ENCODE results near the gene MTR.

Gene MTR

GRCh38 chr1:236870721-236871120 lies 75.6 kb downstream of the MTR start:
- H3K36me3 ChIP-seq (ENCODE audit: control insufficient read depth in 2 of 2, insufficient read depth in 2 of 2, low read length in 2 of 2): peaks cover 14 to 25% of the 10 kb centered on the region in 2 donors
- H3K27ac ChIP-seq (ENCODE audit: low read depth in 2 of 2, low read length in 2 of 2): no peak overlapping the region

GRCh38 chr1:236872075-236872666 lies 77.1 kb downstream of the MTR start:
- Histone ChIP-seq H3K36me3 (ENCODE audit: control insufficient read depth in 2 of 2, insufficient read depth in 2 of 2, low read length in 2 of 2) (peaks cover 15 to 17% of the 10 kb centered on the region in 2 donors), H3K9me3 (ENCODE audit: control insufficient read depth in 2 of 2, low read length in 2 of 2) (no peaks in the 10 kb centered on the region), H3K27me3 (ENCODE audit: control insufficient read depth in 2 of 2, insufficient read depth in 2 of 2, low read length in 2 of 2) (no peaks in the 10 kb centered on the region), H3K4me3 (ENCODE audit: low read length in 2 of 2) (no peak overlapping the region), H3K27ac (ENCODE audit: low read depth in 2 of 2, low read length in 2 of 2) (no peak overlapping the region), H3K9ac (ENCODE audit: low read depth in 1 of 2, low read length in 2 of 2) (no peak overlapping the region), H3K4me1 (ENCODE audit: control insufficient read depth in 2 of 2, insufficient read depth in 2 of 2, low read length in 2 of 2) (no peaks in the 10 kb centered on the region)

More at GRCh38 chr1:236870721-236871120, 75.6 kb downstream of the MTR start:
- H3K4me3 ChIP-seq (ENCODE audit: low read length in 2 of 2): no peak overlapping the region
- no peaks in the 10 kb centered on the region for H3K9me3 ChIP-seq (ENCODE audit: control insufficient read depth in 2 of 2, low read length in 2 of 2)
- no peaks in the 10 kb centered on the region for H3K27me3 ChIP-seq (ENCODE audit: control insufficient read depth in 2 of 2, insufficient read depth in 2 of 2, low read length in 2 of 2)
- H3K9ac ChIP-seq (ENCODE audit: low read depth in 1 of 2, low read length in 2 of 2): no peak overlapping the region
- H3K4me1 ChIP-seq (ENCODE audit: control insufficient read depth in 2 of 2, insufficient read depth in 2 of 2, low read length in 2 of 2): no peaks in the 10 kb centered on the region

GRCh38 chr1:236875975-236876374 lies 80.9 kb downstream of the MTR start:
- no peak overlapping the region for H3K27ac ChIP-seq (ENCODE audit: low read depth in 2 of 2, low read length in 2 of 2)
- peaks cover 15 to 18% of the 10 kb centered on the region in 2 donors for H3K36me3 ChIP-seq (ENCODE audit: control insufficient read depth in 2 of 2, insufficient read depth in 2 of 2, low read length in 2 of 2)

GRCh38 chr1:236877661-236878060 lies 82.6 kb downstream of the MTR start:
- Histone ChIP-seq H3K27me3 (ENCODE audit: control insufficient read depth in 2 of 2, insufficient read depth in 2 of 2, low read length in 2 of 2) (no peaks in the 10 kb centered on the region), H3K27ac (ENCODE audit: low read depth in 2 of 2, low read length in 2 of 2) (no peak overlapping the region), H3K4me3 (ENCODE audit: low read length in 2 of 2) (no peak overlapping the region), H3K4me1 (ENCODE audit: control insufficient read depth in 2 of 2, insufficient read depth in 2 of 2, low read length in 2 of 2) (no peaks in the 10 kb centered on the region), H3K9me3 (ENCODE audit: control insufficient read depth in 2 of 2, low read length in 2 of 2) (no peaks in the 10 kb centered on the region), H3K36me3 (ENCODE audit: control insufficient read depth in 2 of 2, insufficient read depth in 2 of 2, low read length in 2 of 2) (peaks cover 13 to 19% of the 10 kb centered on the region in 2 donors), H3K9ac (ENCODE audit: low read depth in 1 of 2, low read length in 2 of 2) (no peak overlapping the region)

More at GRCh38 chr1:236875975-236876374, 80.9 kb downstream of the MTR start:
- Histone ChIP-seq H3K4me3 (ENCODE audit: low read length in 2 of 2) (no peak overlapping the region), H3K9me3 (ENCODE audit: control insufficient read depth in 2 of 2, low read length in 2 of 2) (no peaks in the 10 kb centered on the region), H3K4me1 (ENCODE audit: control insufficient read depth in 2 of 2, insufficient read depth in 2 of 2, low read length in 2 of 2) (no peaks in the 10 kb centered on the region), H3K9ac (ENCODE audit: low read depth in 1 of 2, low read length in 2 of 2) (no peak overlapping the region), H3K27me3 (ENCODE audit: control insufficient read depth in 2 of 2, insufficient read depth in 2 of 2, low read length in 2 of 2) (no peaks in the 10 kb centered on the region)

- Histone ChIP-seq H3K36me3 (ENCODE audit: control insufficient read depth in 2 of 2, insufficient read depth in 2 of 2, low read length in 2 of 2) (peaks cover 11 to 15% of the 10 kb centered on the region in 2 donors), H3K4me1 (ENCODE audit: control insufficient read depth in 2 of 2, insufficient read depth in 2 of 2, low read length in 2 of 2) (no peaks in the 10 kb centered on the region), H3K9ac (ENCODE audit: low read depth in 1 of 2, low read length in 2 of 2) (no peak overlapping the region)
Observed at GRCh38 chr1:236880209-236880608, 85.1 kb downstream of the MTR start.

GRCh38 chr1:236882678-236883077 lies 87.6 kb downstream of the MTR start:
- peaks cover 21 to 29% of the 10 kb centered on the region in 2 donors for H3K36me3 ChIP-seq (ENCODE audit: control insufficient read depth in 2 of 2, insufficient read depth in 2 of 2, low read length in 2 of 2)
- H3K27me3 ChIP-seq (ENCODE audit: control insufficient read depth in 2 of 2, insufficient read depth in 2 of 2, low read length in 2 of 2): no peaks in the 10 kb centered on the region
- H3K4me1 ChIP-seq (ENCODE audit: control insufficient read depth in 2 of 2, insufficient read depth in 2 of 2, low read length in 2 of 2): no peaks in the 10 kb centered on the region
- H3K9me3 ChIP-seq (ENCODE audit: control insufficient read depth in 2 of 2, low read length in 2 of 2): no peaks in the 10 kb centered on the region
- no peak overlapping the region for H3K9ac ChIP-seq (ENCODE audit: low read depth in 1 of 2, low read length in 2 of 2)
- no peak overlapping the region for H3K4me3 ChIP-seq (ENCODE audit: low read length in 2 of 2)
- H3K27ac ChIP-seq (ENCODE audit: low read depth in 2 of 2, low read length in 2 of 2): no peak overlapping the region

More at GRCh38 chr1:236880209-236880608, 85.1 kb downstream of the MTR start:
- H3K9me3 ChIP-seq (ENCODE audit: control insufficient read depth in 2 of 2, low read length in 2 of 2): no peaks in the 10 kb centered on the region
- H3K4me3 ChIP-seq (ENCODE audit: low read length in 2 of 2): no peak overlapping the region
- H3K27ac ChIP-seq (ENCODE audit: low read depth in 2 of 2, low read length in 2 of 2): no peak overlapping the region
- H3K27me3 ChIP-seq (ENCODE audit: control insufficient read depth in 2 of 2, insufficient read depth in 2 of 2, low read length in 2 of 2): no peaks in the 10 kb centered on the region

- Histone ChIP-seq H3K36me3 (ENCODE audit: control insufficient read depth in 2 of 2, insufficient read depth in 2 of 2, low read length in 2 of 2) (peaks cover 29 to 45% of the 10 kb centered on the region in 2 donors), H3K27ac (ENCODE audit: low read depth in 2 of 2, low read length in 2 of 2) (no peak overlapping the region), H3K9me3 (ENCODE audit: control insufficient read depth in 2 of 2, low read length in 2 of 2) (no peaks in the 10 kb centered on the region), H3K27me3 (ENCODE audit: control insufficient read depth in 2 of 2, insufficient read depth in 2 of 2, low read length in 2 of 2) (no peaks in the 10 kb centered on the region), H3K9ac (ENCODE audit: low read depth in 1 of 2, low read length in 2 of 2) (no peak overlapping the region), H3K4me3 (ENCODE audit: low read length in 2 of 2) (no peak overlapping the region), H3K4me1 (ENCODE audit: control insufficient read depth in 2 of 2, insufficient read depth in 2 of 2, low read length in 2 of 2) (no peaks in the 10 kb centered on the region)
Observed at GRCh38 chr1:236886199-236886598, 91.1 kb downstream of the MTR start.

GRCh38 chr1:236887081-236887480 lies 92.0 kb downstream of the MTR start:
- H3K9ac ChIP-seq (ENCODE audit: low read depth in 1 of 2, low read length in 2 of 2): no peak overlapping the region
- no peaks in the 10 kb centered on the region for H3K4me1 ChIP-seq (ENCODE audit: control insufficient read depth in 2 of 2, insufficient read depth in 2 of 2, low read length in 2 of 2)
- no peak overlapping the region for H3K27ac ChIP-seq (ENCODE audit: low read depth in 2 of 2, low read length in 2 of 2)
- H3K9me3 ChIP-seq (ENCODE audit: control insufficient read depth in 2 of 2, low read length in 2 of 2): no peaks in the 10 kb centered on the region
- H3K27me3 ChIP-seq (ENCODE audit: control insufficient read depth in 2 of 2, insufficient read depth in 2 of 2, low read length in 2 of 2): no peaks in the 10 kb centered on the region
- H3K4me3 ChIP-seq (ENCODE audit: low read length in 2 of 2): no peak overlapping the region
- H3K36me3 ChIP-seq (ENCODE audit: control insufficient read depth in 2 of 2, insufficient read depth in 2 of 2, low read length in 2 of 2): peaks cover 31 to 54% of the 10 kb centered on the region in 2 donors

GRCh38 chr1:236888126-236888525 lies 93.0 kb downstream of the MTR start:
- H3K9me3 ChIP-seq (ENCODE audit: control insufficient read depth in 2 of 2, low read length in 2 of 2): no peaks in the 10 kb centered on the region
- H3K27me3 ChIP-seq (ENCODE audit: control insufficient read depth in 2 of 2, insufficient read depth in 2 of 2, low read length in 2 of 2): no peaks in the 10 kb centered on the region
- H3K9ac ChIP-seq (ENCODE audit: low read depth in 1 of 2, low read length in 2 of 2): no peak overlapping the region
- H3K4me1 ChIP-seq (ENCODE audit: control insufficient read depth in 2 of 2, insufficient read depth in 2 of 2, low read length in 2 of 2): no peaks in the 10 kb centered on the region
- no peak overlapping the region for H3K4me3 ChIP-seq (ENCODE audit: low read length in 2 of 2)
- H3K27ac ChIP-seq (ENCODE audit: low read depth in 2 of 2, low read length in 2 of 2): no peak overlapping the region
- H3K36me3 ChIP-seq (ENCODE audit: control insufficient read depth in 2 of 2, insufficient read depth in 2 of 2, low read length in 2 of 2): peaks cover 31 to 64% of the 10 kb centered on the region in 2 donors

- H3K9me3 ChIP-seq (ENCODE audit: control insufficient read depth in 2 of 2, low read length in 2 of 2): no peaks in the 10 kb centered on the region
- H3K27me3 ChIP-seq (ENCODE audit: control insufficient read depth in 2 of 2, insufficient read depth in 2 of 2, low read length in 2 of 2): no peaks in the 10 kb centered on the region
- H3K36me3 ChIP-seq (ENCODE audit: control insufficient read depth in 2 of 2, insufficient read depth in 2 of 2, low read length in 2 of 2): peaks cover 31 to 71% of the 10 kb centered on the region in 2 donors
- H3K9ac ChIP-seq (ENCODE audit: low read depth in 1 of 2, low read length in 2 of 2): no peak overlapping the region
- no peak overlapping the region for H3K4me3 ChIP-seq (ENCODE audit: low read length in 2 of 2)
- H3K27ac ChIP-seq (ENCODE audit: low read depth in 2 of 2, low read length in 2 of 2): no peak overlapping the region
- no peaks in the 10 kb centered on the region for H3K4me1 ChIP-seq (ENCODE audit: control insufficient read depth in 2 of 2, insufficient read depth in 2 of 2, low read length in 2 of 2)
Observed at GRCh38 chr1:236888903-236889302, 93.8 kb downstream of the MTR start.
